DND-41 (cell line): ENCODE results near the gene RARG.

Source experiments
- ATAC-seq: fragments of 200-7000 bp; cut with Tn5 transposase; 3 replicates; pipeline ENCODE4 v1.9.1; 2021; ENCODE audit warnings: low read depth; ENCODE audit not compliant: insufficient read depth
- DNase-seq: peaks from one replicate; pipeline ENCODE4 v3.0.0-alpha.2; 2020
- H2AFZ ChIP-seq: 2 replicates; pipeline ENCODE4 v1.6.0; 2012; ENCODE audit warnings: low read depth, low read length
- H3K27ac ChIP-seq: 2 replicates; pipeline ENCODE4 v1.5.1; 2012; ENCODE audit warnings: low read length, inconsistent platforms
- H3K27me3 ChIP-seq: fragments of 200-600 bp; sonication (generic); 2 replicates; pipeline ENCODE4 v1.6.0; 2012; ENCODE audit warnings: low read length, mild to moderate bottlenecking, inconsistent platforms; ENCODE audit not compliant: insufficient read depth, poor library complexity
- H3K36me3 ChIP-seq: 2 replicates; pipeline ENCODE4 v1.5.1; 2012; ENCODE audit warnings: low read length, inconsistent platforms; ENCODE audit not compliant: insufficient read depth
- H3K4me1 ChIP-seq: 2 replicates; pipeline ENCODE4 v1.5.1; 2012; ENCODE audit warnings: mild to moderate bottlenecking, low read length; ENCODE audit not compliant: insufficient read depth
- H3K4me2 ChIP-seq: 2 replicates; pipeline ENCODE4 v1.6.0; 2012; ENCODE audit warnings: mild to moderate bottlenecking, moderate library complexity, low read length, inconsistent platforms; ENCODE audit not compliant: insufficient read depth
- H3K4me3 ChIP-seq, 2 experiments: fragments of 200-600 bp in 1 of 2; shearing (Covaris generic) in 1 of 2; 2 replicates each; pipeline ENCODE4 v1.5.1; 2012 to 2016; ENCODE audit warnings: inconsistent platforms in 2 of 2, low read length in 2 of 2, mild to moderate bottlenecking in 2 of 2, low read depth in 1 of 2, moderate library complexity in 1 of 2
- H3K79me2 ChIP-seq: 2 replicates; pipeline ENCODE4 v1.6.0; 2012; ENCODE audit warnings: low read length, inconsistent platforms; ENCODE audit not compliant: insufficient read depth
- H3K9ac ChIP-seq: 2 replicates; pipeline ENCODE4 v1.6.0; 2012; ENCODE audit warnings: low read depth, mild to moderate bottlenecking, inconsistent platforms, low read length, moderate library complexity
- H3K9me3 ChIP-seq: 2 replicates; pipeline ENCODE4 v1.5.1; 2012; ENCODE audit warnings: low read length, moderate library complexity, mild to moderate bottlenecking, inconsistent platforms; ENCODE audit not compliant: insufficient read depth, severe bottlenecking
- H4K20me1 ChIP-seq: 2 replicates; pipeline ENCODE4 v1.6.0; 2012; ENCODE audit warnings: low read length; ENCODE audit not compliant: insufficient read depth
- CTCF ChIP-seq: IDR thresholded peaks from 2 replicates; pipeline ENCODE4 v1.5.1; 2012; ENCODE audit warnings: borderline replicate concordance, low read length, moderate library complexity, mild to moderate bottlenecking; ENCODE audit not compliant: poor library complexity, severe bottlenecking; ENCODE audit errors: extremely low read depth
- EZH2 ChIP-seq: IDR thresholded peaks from 3 replicates; pipeline ENCODE4 v1.6.1; 2012; ENCODE audit warnings: borderline replicate concordance, low read depth, mild to moderate bottlenecking, moderate library complexity, low read length, inconsistent platforms; ENCODE audit not compliant: severe bottlenecking

Gene RARG

DNA sequence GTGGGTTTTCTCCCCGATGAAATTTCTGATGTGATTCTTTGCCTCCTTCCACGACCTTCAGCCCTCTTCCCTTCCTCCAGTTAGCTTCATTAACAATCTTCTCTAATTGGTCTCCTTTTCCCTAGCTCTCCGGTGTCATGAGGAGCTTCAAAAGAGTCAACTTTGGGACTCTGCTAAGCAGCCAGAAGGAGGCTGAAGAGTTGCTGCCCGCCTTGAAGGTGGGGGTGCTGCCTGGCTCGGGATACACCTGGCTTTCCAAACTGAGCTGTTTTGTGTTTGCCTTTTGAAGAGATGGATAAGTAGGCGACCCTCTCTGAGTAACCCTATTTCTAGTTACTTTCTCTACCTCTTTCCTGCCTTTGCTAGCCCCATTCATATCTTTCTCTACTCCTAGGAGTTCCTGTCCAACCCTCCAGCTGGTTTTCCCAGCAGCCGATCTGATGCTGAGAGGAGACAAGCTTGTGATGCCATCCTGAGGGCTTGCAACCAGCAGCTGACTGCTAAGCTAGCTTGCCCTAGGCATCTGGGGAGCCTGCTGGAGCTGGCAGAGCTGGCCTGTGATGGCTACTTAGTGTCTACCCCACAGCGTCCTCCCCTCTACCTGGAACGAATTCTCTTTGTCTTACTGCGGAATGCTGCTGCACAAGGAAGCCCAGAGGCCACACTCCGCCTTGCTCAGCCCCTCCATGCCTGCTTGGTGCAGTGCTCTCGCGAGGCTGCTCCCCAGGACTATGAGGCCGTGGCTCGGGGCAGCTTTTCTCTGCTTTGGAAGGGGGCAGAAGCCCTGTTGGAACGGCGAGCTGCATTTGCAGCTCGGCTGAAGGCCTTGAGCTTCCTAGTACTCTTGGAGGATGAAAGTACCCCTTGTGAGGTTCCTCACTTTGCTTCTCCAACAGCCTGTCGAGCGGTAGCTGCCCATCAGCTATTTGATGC is 36.9 kb upstream of the RARG start:
- H3K4me1 ChIP-seq, result peaks cover 42% of the 10 kb centered on the region
- peaks cover 45% of the 10 kb centered on the region for H3K36me3 ChIP-seq
- peak overlapping the region; percentile 93 for H3K27ac ChIP-seq
- peaks cover 40% of the 10 kb centered on the region for H3K79me2 ChIP-seq
- ATAC-seq (peak; percentile 28), DNase-seq (peak; percentile 19)
- TF ChIP-seq CTCF, result no peak
- no peak for TF ChIP-seq EZH2
- H2AFZ ChIP-seq, result peak overlapping the region; percentile 89
- peak overlapping the region; percentile 70 for H3K9ac ChIP-seq
- peak overlapping the region; percentile 54 to 75; a peak in 3 of 4 replicates for H3K4me3 ChIP-seq
- peaks cover 13% of the 10 kb centered on the region; the same call in 1 of the 2 replicates for H4K20me1 ChIP-seq
- peak overlapping the region; percentile 85 for H3K4me2 ChIP-seq
- H3K9me3 ChIP-seq, result no peaks in the 10 kb centered on the region
- H3K27me3 ChIP-seq, result no peaks in the 10 kb centered on the region

- Histone ChIP-seq H3K9ac (peak within 1 kb of the TSS; percentile 70), H3K79me2 (peaks cover 40% of the 10 kb centered on the region), H4K20me1 (peaks cover 13% of the 10 kb centered on the region; the same call in 1 of the 2 replicates), H3K9me3 (no peaks in the 10 kb centered on the region), H3K4me3 (peak within 1 kb of the TSS; percentile 54 to 75; a peak in 3 of 4 replicates), H3K27me3 (no peaks in the 10 kb centered on the region), H3K27ac (peak within 1 kb of the TSS; percentile 93), H3K4me2 (peak within 1 kb of the TSS; percentile 85), H2AFZ (peak within 1 kb of the TSS; percentile 89), H3K36me3 (peaks cover 41% of the 10 kb centered on the region), H3K4me1 (peaks cover 42% of the 10 kb centered on the region)
- TF ChIP-seq EZH2, result no peak
- peak; percentile 53 for TF ChIP-seq CTCF
- peak; percentile 85 for DNase-seq
- peak; percentile 90 for ATAC-seq
These were observed 36.1 kb upstream of the RARG start, which contains the start of gene ESPL1 for GRCh38 chr12:53267999-53268629. ESPL1 (plus strand) TSS chr12:53268299; CDS start chr12:53268767, 468 bp downstream.

- TF ChIP-seq EZH2, result no peak
- TF ChIP-seq CTCF, result no peak
- Histone ChIP-seq H3K9me3 (no peaks in the 10 kb centered on the region), H3K4me2 (peak overlapping the region; percentile 85), H3K79me2 (peaks cover 38% of the 10 kb centered on the region), H4K20me1 (peaks cover 13% of the 10 kb centered on the region; the same call in 1 of the 2 replicates), H3K36me3 (peaks cover 36% of the 10 kb centered on the region), H3K4me3 (peak overlapping the region; percentile 54 to 75; a peak in 3 of 4 replicates), H3K9ac (peak overlapping the region; percentile 70), H3K4me1 (peaks cover 39% of the 10 kb centered on the region), H3K27me3 (no peaks in the 10 kb centered on the region), H2AFZ (peak overlapping the region; percentile 89), H3K27ac (peak overlapping the region; percentile 93)
- ATAC-seq, result peak; percentile 29
- no peak for DNase-seq
These were observed 35.4 kb upstream of the RARG start for GRCh38 chr12:53267306-53267998.
